Measurements from ENCODE around the gene APCDD1L.

APCDD1L gene

GRCh38 chr20:58515233-58516212 lies at the start of gene APCDD1L:
Gene APCDD1L (minus strand): TSS chr20:58515399. CDS start chr20:58514707, 692 bp downstream.
- Histone ChIP-seq H3K9me3 (ENCODE audit: low read depth, low read length) (no peaks in the 10 kb centered on the region), H3K36me3 (ENCODE audit: insufficient read depth, low read length) (no peaks in the 10 kb centered on the region), H3K27ac (no peak within 1 kb of the TSS), H3K9ac (ENCODE audit: insufficient read length) (no peak within 1 kb of the TSS), H3K4me3 (no peak within 1 kb of the TSS)
- TF ChIP-seq POLR2AphosphoS5 (IDR thresholded peaks at IDR 0.05; ENCODE audit: borderline replicate concordance, low read depth, low read length) = no peak
- TF ChIP-seq FOXP2 (optimal IDR thresholded peaks at IDR 0.05; ENCODE audit: control extremely low read depth, extremely low read length, insufficient read depth) = no peak
- no peak for TF ChIP-seq EZH2 (IDR thresholded peaks at IDR 0.05)
- DNase-seq (ENCODE audit: low read depth, low spot score) = no peak

- Histone ChIP-seq H3K27ac (no peak overlapping the region), H3K36me3 (ENCODE audit: insufficient read depth, low read length) (no peaks in the 10 kb centered on the region), H3K9ac (ENCODE audit: insufficient read length) (no peak overlapping the region), H3K9me3 (ENCODE audit: low read depth, low read length) (no peaks in the 10 kb centered on the region), H3K4me3 (no peak overlapping the region)
- no peak for TF ChIP-seq FOXP2 (optimal IDR thresholded peaks at IDR 0.05; ENCODE audit: control extremely low read depth, extremely low read length, insufficient read depth)
- no peak for TF ChIP-seq EZH2 (IDR thresholded peaks at IDR 0.05)
- no peak for TF ChIP-seq POLR2AphosphoS5 (IDR thresholded peaks at IDR 0.05; ENCODE audit: borderline replicate concordance, low read depth, low read length)
- no peak for DNase-seq (ENCODE audit: low read depth, low spot score)
Observed at GRCh38 chr20:58559368-58559729, 44.1 kb upstream of the APCDD1L start.

- Histone ChIP-seq H3K27ac (no peak overlapping the region), H3K36me3 (ENCODE audit: insufficient read depth, low read length) (no peaks in the 10 kb centered on the region), H3K9me3 (ENCODE audit: low read depth, low read length) (no peaks in the 10 kb centered on the region), H3K4me3 (no peak overlapping the region), H3K9ac (ENCODE audit: insufficient read length) (no peak overlapping the region)
- no peak for DNase-seq (ENCODE audit: low read depth, low spot score)
- TF ChIP-seq POLR2AphosphoS5 (IDR thresholded peaks at IDR 0.05; ENCODE audit: borderline replicate concordance, low read depth, low read length) (no peak), FOXP2 (optimal IDR thresholded peaks at IDR 0.05; ENCODE audit: control extremely low read depth, extremely low read length, insufficient read depth) (no peak), EZH2 (IDR thresholded peaks at IDR 0.05) (no peak)
Observed at GRCh38 chr20:58558486-58559367, 43.5 kb upstream of the APCDD1L start.

- TF ChIP-seq POLR2AphosphoS5 (IDR thresholded peaks at IDR 0.05; ENCODE audit: borderline replicate concordance, low read depth, low read length) = no peak
- TF ChIP-seq FOXP2 (optimal IDR thresholded peaks at IDR 0.05; ENCODE audit: control extremely low read depth, extremely low read length, insufficient read depth) = no peak
- Histone ChIP-seq H3K9me3 (ENCODE audit: low read depth, low read length) (no peaks in the 10 kb centered on the region), H3K27ac (no peak overlapping the region), H3K36me3 (ENCODE audit: insufficient read depth, low read length) (no peaks in the 10 kb centered on the region), H3K9ac (ENCODE audit: insufficient read length) (no peak overlapping the region), H3K4me3 (no peak overlapping the region)
- no peak for DNase-seq (ENCODE audit: low read depth, low spot score)
Observed at GRCh38 chr20:58557733-58558342, 42.6 kb upstream of the APCDD1L start.

- Histone ChIP-seq H3K9me3 (ENCODE audit: low read depth, low read length) (no peaks in the 10 kb centered on the region), H3K9ac (ENCODE audit: insufficient read length) (no peak overlapping the region), H3K36me3 (ENCODE audit: insufficient read depth, low read length) (no peaks in the 10 kb centered on the region), H3K4me3 (no peak overlapping the region), H3K27ac (no peak overlapping the region)
- DNase-seq (ENCODE audit: low read depth, low spot score) = no peak
- TF ChIP-seq EZH2 (IDR thresholded peaks at IDR 0.05) (no peak), FOXP2 (optimal IDR thresholded peaks at IDR 0.05; ENCODE audit: control extremely low read depth, extremely low read length, insufficient read depth) (no peak), POLR2AphosphoS5 (IDR thresholded peaks at IDR 0.05; ENCODE audit: borderline replicate concordance, low read depth, low read length) (no peak)
Observed at GRCh38 chr20:58556961-58557360, 41.8 kb upstream of the APCDD1L start.

- no peak for TF ChIP-seq POLR2AphosphoS5 (IDR thresholded peaks at IDR 0.05; ENCODE audit: borderline replicate concordance, low read depth, low read length)
- no peak for TF ChIP-seq EZH2 (IDR thresholded peaks at IDR 0.05)
- TF ChIP-seq FOXP2 (optimal IDR thresholded peaks at IDR 0.05; ENCODE audit: control extremely low read depth, extremely low read length, insufficient read depth) = no peak
- H3K27ac ChIP-seq = no peak overlapping the region
- no peak overlapping the region for H3K9ac ChIP-seq (ENCODE audit: insufficient read length)
- H3K36me3 ChIP-seq (ENCODE audit: insufficient read depth, low read length) = no peaks in the 10 kb centered on the region
- no peaks in the 10 kb centered on the region for H3K9me3 ChIP-seq (ENCODE audit: low read depth, low read length)
- DNase-seq (ENCODE audit: low read depth, low spot score) = no peak
- no peak overlapping the region for H3K4me3 ChIP-seq
Observed at GRCh38 chr20:58555078-58555765, 40.0 kb upstream of the APCDD1L start.

- no peak overlapping the region for H3K27ac ChIP-seq
- no peaks in the 10 kb centered on the region for H3K36me3 ChIP-seq (ENCODE audit: insufficient read depth, low read length)
- TF ChIP-seq FOXP2 (optimal IDR thresholded peaks at IDR 0.05; ENCODE audit: control extremely low read depth, extremely low read length, insufficient read depth) (no peak), EZH2 (IDR thresholded peaks at IDR 0.05) (no peak), POLR2AphosphoS5 (IDR thresholded peaks at IDR 0.05; ENCODE audit: borderline replicate concordance, low read depth, low read length) (no peak)
- H3K4me3 ChIP-seq = no peak overlapping the region
- no peak for DNase-seq (ENCODE audit: low read depth, low spot score)
- no peaks in the 10 kb centered on the region for H3K9me3 ChIP-seq (ENCODE audit: low read depth, low read length)
- H3K9ac ChIP-seq (ENCODE audit: insufficient read length) = no peak overlapping the region
Observed at GRCh38 chr20:58554541-58554940, 39.3 kb upstream of the APCDD1L start.
